GM12865 (cell line): Measurements from ENCODE around the gene IPO5.

ENCODE experiments used
- DNase-seq: peaks from one replicate; pipeline ENCODE4 v3.0.0; 2010; ENCODE audit warnings: low read depth
- H3K4me3 ChIP-seq: 2 replicates; pipeline ENCODE4 v1.5.1; 2011; ENCODE audit warnings: mild to moderate bottlenecking, low read depth, low read length, control low read depth
- TF ChIP-seq, protein P1 (sequence below): IDR thresholded peaks from 2 replicates; pipeline ENCODE4 v1.5.1; 2011; ENCODE audit warnings: low read length, control low read depth, low read depth, inconsistent platforms; ENCODE audit not compliant: insufficient read depth; ENCODE audit errors: missing control alignments

Gene IPO5

DNA sequence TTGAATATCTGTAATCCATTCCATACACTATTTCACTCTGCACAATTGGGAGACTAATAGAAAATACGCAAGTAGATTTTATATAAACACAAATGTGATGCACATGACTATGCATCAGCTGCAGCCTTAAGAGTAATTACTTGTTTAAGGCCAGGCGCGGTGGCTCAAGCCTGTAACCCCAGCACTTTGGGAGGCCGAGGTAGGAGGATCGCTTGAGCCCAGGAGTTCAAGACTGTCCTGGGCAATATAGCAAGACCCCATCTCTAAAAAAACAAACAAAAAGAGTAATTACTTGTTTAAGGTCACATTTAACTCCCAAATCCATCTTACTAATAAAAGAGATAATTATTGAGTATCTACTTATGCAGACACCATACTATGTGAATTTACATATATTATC, 18.0 kb downstream of the IPO5 start:
- TF ChIP-seq, protein P1, sequence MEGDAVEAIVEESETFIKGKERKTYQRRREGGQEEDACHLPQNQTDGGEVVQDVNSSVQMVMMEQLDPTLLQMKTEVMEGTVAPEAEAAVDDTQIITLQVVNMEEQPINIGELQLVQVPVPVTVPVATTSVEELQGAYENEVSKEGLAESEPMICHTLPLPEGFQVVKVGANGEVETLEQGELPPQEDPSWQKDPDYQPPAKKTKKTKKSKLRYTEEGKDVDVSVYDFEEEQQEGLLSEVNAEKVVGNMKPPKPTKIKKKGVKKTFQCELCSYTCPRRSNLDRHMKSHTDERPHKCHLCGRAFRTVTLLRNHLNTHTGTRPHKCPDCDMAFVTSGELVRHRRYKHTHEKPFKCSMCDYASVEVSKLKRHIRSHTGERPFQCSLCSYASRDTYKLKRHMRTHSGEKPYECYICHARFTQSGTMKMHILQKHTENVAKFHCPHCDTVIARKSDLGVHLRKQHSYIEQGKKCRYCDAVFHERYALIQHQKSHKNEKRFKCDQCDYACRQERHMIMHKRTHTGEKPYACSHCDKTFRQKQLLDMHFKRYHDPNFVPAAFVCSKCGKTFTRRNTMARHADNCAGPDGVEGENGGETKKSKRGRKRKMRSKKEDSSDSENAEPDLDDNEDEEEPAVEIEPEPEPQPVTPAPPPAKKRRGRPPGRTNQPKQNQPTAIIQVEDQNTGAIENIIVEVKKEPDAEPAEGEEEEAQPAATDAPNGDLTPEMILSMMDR: no peak
- no peak overlapping the region for H3K4me3 ChIP-seq
- DNase-seq: no peak

GRCh38 chr13:97974773-97975172, 21.3 kb downstream of the IPO5 start:
- TF ChIP-seq, protein P1: no peak
- no peak overlapping the region for H3K4me3 ChIP-seq
- no peak for DNase-seq

DNA sequence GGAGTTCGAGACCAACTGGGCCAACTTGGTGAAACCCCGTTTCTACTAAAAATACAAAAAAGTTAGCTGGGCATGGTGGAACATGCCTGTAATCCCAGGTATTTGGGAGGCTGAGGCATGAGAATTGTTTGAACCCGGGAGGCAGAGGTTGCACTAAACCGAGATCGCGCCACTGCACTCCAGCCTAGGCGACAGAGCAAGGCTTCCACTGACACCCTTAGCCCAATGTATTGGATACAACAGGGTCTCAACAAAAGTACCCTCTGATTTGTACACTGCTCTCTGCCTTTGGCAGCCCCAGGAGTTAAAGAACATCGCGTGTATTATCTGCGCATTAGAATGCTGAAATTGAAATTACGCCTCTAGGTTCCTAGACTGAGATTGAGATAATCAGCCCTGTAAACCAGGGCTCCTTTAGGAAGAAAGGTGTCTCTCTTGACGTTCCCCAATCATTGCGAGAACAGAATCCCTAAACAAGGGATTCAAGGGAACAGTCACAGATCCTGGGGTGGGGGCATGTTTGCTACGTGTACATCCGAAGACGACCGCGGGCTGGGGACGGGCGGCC, 21.9 kb downstream of the IPO5 start:
- no peak for DNase-seq
- H3K4me3 ChIP-seq: peak overlapping the region; percentile 78
- TF ChIP-seq, protein P1: no peak

DNA sequence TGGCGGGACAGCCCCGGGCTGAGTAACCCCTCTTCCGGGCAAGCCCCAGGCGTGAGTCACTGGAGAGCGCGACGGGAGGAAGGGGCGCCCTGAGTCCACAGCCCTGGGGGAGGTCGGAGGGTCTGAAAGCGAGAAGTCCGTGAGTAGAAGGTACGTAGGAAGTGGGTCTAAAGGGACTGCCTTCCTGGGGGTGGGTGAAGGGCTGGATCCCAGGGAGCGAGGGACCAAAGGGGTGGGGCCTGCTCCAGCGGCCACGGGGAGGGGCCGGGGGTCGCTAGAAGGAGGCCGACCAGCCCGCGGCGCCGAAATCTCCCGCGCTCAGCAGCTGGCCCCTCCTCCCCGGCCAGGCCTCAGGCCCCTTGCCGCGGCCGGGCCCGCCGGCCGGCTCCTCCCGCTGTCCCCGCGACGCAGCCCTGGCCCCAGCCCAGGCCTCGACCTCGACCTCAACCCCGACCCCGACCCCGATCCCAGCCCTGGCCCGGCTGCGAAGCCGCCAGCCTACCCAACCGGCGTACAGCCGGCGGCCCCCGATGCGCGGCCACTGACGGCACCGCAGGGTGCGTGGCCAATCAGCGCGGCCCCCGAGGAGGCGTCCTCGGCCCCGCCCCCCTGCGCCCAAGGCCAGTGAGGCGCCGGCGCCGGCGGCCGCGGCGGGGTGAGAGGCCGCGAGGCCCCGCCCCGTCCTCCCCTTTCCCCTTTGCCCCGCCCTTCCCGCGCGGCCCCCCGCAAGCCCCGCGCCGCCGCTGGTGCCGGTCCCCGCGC, 22.6 kb downstream of the IPO5 start:
- peak overlapping the region; percentile 78 for H3K4me3 ChIP-seq
- TF ChIP-seq, protein P1: no peak
- peak; percentile 93 for DNase-seq

DNA sequence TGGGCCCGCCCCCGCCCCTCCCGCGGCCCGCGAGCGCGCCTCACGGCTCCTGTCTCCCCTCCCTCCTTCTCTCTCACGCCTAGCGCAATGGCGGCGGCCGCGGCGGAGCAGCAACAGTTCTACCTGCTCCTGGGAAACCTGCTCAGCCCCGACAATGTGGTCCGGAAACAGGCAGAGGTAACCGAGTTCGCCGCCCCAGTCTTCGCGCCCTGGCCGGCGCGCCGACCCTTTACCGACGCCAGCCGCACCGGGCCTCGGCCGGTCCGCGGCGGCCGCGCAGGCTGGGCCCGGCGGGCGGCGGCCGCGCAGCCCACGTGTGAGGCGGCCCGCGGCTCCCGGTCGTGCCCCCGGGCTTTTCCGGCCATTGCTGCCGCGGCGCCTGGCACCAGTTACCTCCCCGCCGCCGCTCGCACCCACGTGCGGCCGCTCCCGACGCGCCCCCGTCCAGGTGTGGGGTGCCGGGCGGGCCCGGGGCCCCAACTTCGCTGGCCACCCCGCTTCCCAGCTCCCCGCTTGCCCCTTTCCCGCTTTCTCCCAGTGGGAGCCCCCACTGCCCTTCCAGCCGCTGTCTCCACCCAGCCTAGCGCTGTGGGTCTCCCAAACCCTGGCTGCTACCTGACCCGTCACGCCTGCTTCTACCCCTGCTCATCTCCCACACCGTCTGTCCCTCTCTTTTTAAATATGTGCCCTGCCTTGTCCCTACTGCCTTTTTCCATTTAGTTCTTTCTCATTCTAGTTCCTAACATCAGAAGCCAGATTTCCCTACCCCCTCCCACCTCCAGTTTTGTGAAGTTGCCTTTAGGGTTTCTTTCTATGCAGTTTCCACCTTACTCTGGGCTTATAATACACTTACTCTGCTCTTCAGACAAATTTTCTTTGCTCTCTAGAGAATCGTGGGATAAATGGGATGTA, 23.4 kb downstream of the IPO5 start:
- DNase-seq: no peak
- TF ChIP-seq, protein P1: no peak
- H3K4me3 ChIP-seq: peak overlapping the region; percentile 70

GRCh38 chr13:97977982-97978381, 24.5 kb downstream of the IPO5 start:
- TF ChIP-seq, protein P1: no peak
- DNase-seq: no peak

More at GRCh38 chr13:97977982-97978381, 24.5 kb downstream of the IPO5 start:
- peak overlapping the region; percentile 70 for H3K4me3 ChIP-seq
